Liver (tissue), 9 donors: Measurements from ENCODE around the gene ABCG2. TPM values are rescaled to one million over a fixed set of nuclear protein-coding genes. Genes with fewer than 3 reads are reported as not detected.

ENCODE experiments used
- DNase-seq: peaks from one replicate; pipeline ENCODE4 v3.0.0-alpha.2; 2017; ENCODE audit warnings: low spot score
- H3K27ac ChIP-seq, 2 donors: one replicate each; pipeline ENCODE4 v1.7.0; 2013; ENCODE audit warnings: inconsistent platforms in 2 of 2, low read length in 2 of 2, control low read depth in 1 of 2, low read depth in 1 of 2, mild to moderate bottlenecking in 1 of 2
- H3K27me3 ChIP-seq, 4 donors: one replicate each; pipeline versions ENCODE4 v1.6.1 to v1.7.0; 2013; ENCODE audit warnings: low read length in 3 of 4, inconsistent platforms in 1 of 4, mild to moderate bottlenecking in 1 of 4, moderate library complexity in 1 of 4; ENCODE audit not compliant: control insufficient read depth in 4 of 4, insufficient read depth in 4 of 4
- H3K36me3 ChIP-seq, 4 donors: one replicate each; pipeline versions ENCODE4 v1.6.1 to v1.7.0; 2013; ENCODE audit warnings: low read length in 3 of 4, mild to moderate bottlenecking in 3 of 4, low read depth in 1 of 4, moderate library complexity in 1 of 4; ENCODE audit not compliant: control insufficient read depth in 4 of 4, insufficient read depth in 3 of 4
- H3K4me1 ChIP-seq, 4 donors: one replicate each; pipeline versions ENCODE4 v1.6.1 to v1.7.0; 2013; ENCODE audit warnings: low read length in 3 of 4, mild to moderate bottlenecking in 3 of 4, moderate library complexity in 1 of 4; ENCODE audit not compliant: control insufficient read depth in 4 of 4, insufficient read depth in 4 of 4
- H3K4me3 ChIP-seq, 3 donors: one replicate each; pipeline versions ENCODE4 v1.6.1 to v1.7.0; 2013; ENCODE audit warnings: low read length in 3 of 3, control low read depth in 1 of 3, low read depth in 1 of 3, mild to moderate bottlenecking in 1 of 3
- H3K9ac ChIP-seq, 2 donors: one replicate each; pipeline ENCODE4 v1.7.0; 2013; ENCODE audit warnings: low read length in 2 of 2, mild to moderate bottlenecking in 2 of 2, moderate library complexity in 2 of 2, control low read depth in 1 of 2, low read depth in 1 of 2
- H3K9me3 ChIP-seq, 4 donors: one replicate each; pipeline versions ENCODE4 v1.6.1 to v1.7.0; 2013; ENCODE audit warnings: low read length in 3 of 4; ENCODE audit not compliant: control insufficient read depth in 4 of 4
- EGR1 ChIP-seq, 2 donors: IDR thresholded peaks; 2 replicates each; pipeline ENCODE4 v1.6.1; 2016 to 2018; ENCODE audit warnings: antibody characterized with exemption in 2 of 2, low read depth in 2 of 2
- FOXA1 ChIP-seq: IDR thresholded peaks from 2 replicates; pipeline ENCODE4 v1.6.1; 2016; ENCODE audit warnings: antibody characterized with exemption
- FOXA2 ChIP-seq: IDR thresholded peaks from 2 replicates; pipeline ENCODE4 v1.6.1; 2016; ENCODE audit warnings: antibody characterized with exemption
- GABPA ChIP-seq, 2 donors: IDR thresholded peaks in 1 of 2; conservative IDR thresholded peaks in 1 of 2; 2 replicates each; pipeline ENCODE4 v1.6.1; 2016; ENCODE audit warnings: antibody characterized with exemption in 2 of 2, mild to moderate bottlenecking in 1 of 2, moderate library complexity in 1 of 2
- HNF4A ChIP-seq, 2 donors: conservative IDR thresholded peaks; 2 replicates each; pipeline ENCODE4 v1.6.1; 2016; ENCODE audit warnings: antibody characterized with exemption in 2 of 2, mild to moderate bottlenecking in 2 of 2
- HNF4G ChIP-seq: IDR thresholded peaks from 2 replicates; pipeline ENCODE4 v1.6.1; 2016; ENCODE audit warnings: antibody characterized with exemption
- JUND ChIP-seq, 2 donors: IDR thresholded peaks; 2 replicates each; pipeline ENCODE4 v1.6.1; 2016; ENCODE audit warnings: antibody characterized with exemption in 2 of 2
- NR2F2 ChIP-seq: IDR thresholded peaks from 2 replicates; pipeline ENCODE4 v1.6.1; 2016; ENCODE audit warnings: antibody characterized with exemption
- RAD21 ChIP-seq, 2 donors: IDR thresholded peaks; 2 replicates each; pipeline ENCODE4 v1.6.1; 2016; ENCODE audit warnings: antibody characterized with exemption in 2 of 2, mild to moderate bottlenecking in 2 of 2
- REST ChIP-seq: IDR thresholded peaks from 2 replicates; pipeline ENCODE4 v1.6.1; 2016; ENCODE audit warnings: antibody characterized with exemption, mild to moderate bottlenecking
- RXRA ChIP-seq, 2 donors: IDR thresholded peaks; 2 replicates each; pipeline ENCODE4 v1.6.1; 2017 to 2018; ENCODE audit warnings: antibody characterized with exemption in 2 of 2, mild to moderate bottlenecking in 1 of 2
- SP1 ChIP-seq: IDR thresholded peaks from 2 replicates; pipeline ENCODE4 v1.6.1; 2018; ENCODE audit warnings: antibody characterized with exemption, mild to moderate bottlenecking
- TAF1 ChIP-seq: conservative IDR thresholded peaks from 2 replicates; pipeline ENCODE4 v1.6.1; 2016; ENCODE audit warnings: antibody characterized with exemption, mild to moderate bottlenecking
- YY1 ChIP-seq: IDR thresholded peaks from 2 replicates; pipeline ENCODE4 v1.6.1; 2016; ENCODE audit warnings: antibody characterized with exemption, mild to moderate bottlenecking
- ZBTB33 ChIP-seq: IDR thresholded peaks from 2 replicates; pipeline ENCODE4 v1.6.1; 2016; ENCODE audit warnings: antibody characterized with exemption
- WGBS: extraction: QIAGEN DNeasy Blood & Tissue Kit; methylation state at CpG from one replicate; pipeline ENCODE4 v1.1.7; 2013; 5-methylcytosine and 5-hydroxymethylcytosine counted together
- polyA plus RNA-seq, 2 donors: library from polyadenylated mRNA; stranded (reverse) in 1 of 2; unstranded in 1 of 2; fragments of 200-250 nt in 1 of 2; fragments of >200 nt in 1 of 2; fragmentation: Nextera tagmentation in 1 of 2; extraction: Ambion mirVana in 1 of 2; gene quantifications; one replicate each; pipeline versions ENCODE4 v1.2.1 to v1.2.3, GENCODE V29; 2013 to 2015
- total RNA-seq, 2 donors: library from RNA; depleted of rRNA; stranded (reverse); fragments of >200 nt; gene quantifications; one replicate each; pipeline ENCODE4 v1.2.3, GENCODE V29; 2014
- TF ChIP-seq, protein P1 (sequence below): fragments of 150-350 bp; IDR thresholded peaks from 2 replicates; pipeline ENCODE4 v1.5.1; 2017; ENCODE audit warnings: improper control_type of control experiment, low read depth, low read length; ENCODE audit not compliant: missing input control
- TF ChIP-seq, protein P2 (sequence below): IDR thresholded peaks from 2 replicates; pipeline ENCODE4 v1.6.1; 2016; ENCODE audit warnings: antibody characterized with exemption
- TF ChIP-seq, protein P3 (sequence below): IDR thresholded peaks from 2 replicates; pipeline ENCODE4 v1.6.1; 2016; ENCODE audit warnings: antibody characterized with exemption
- donor health status: healthy.
- donor health status: healthy.
- donor health status: healthy.
- donor health status: healthy.
- donor health status: healthy.

ABCG2 gene
- total and polyA plus RNA-seq, 4 donors: 1.9 to 23.6 (median 7.0) TPM

GRCh38 chr4:88115587-88115986 lies 42.9 kb downstream of the ABCG2 start:
- peaks cover 0 to 6% (median 6%) of the 10 kb centered on the region in 4 donors for H3K4me1 ChIP-seq

More at GRCh38 chr4:88115587-88115986, 42.9 kb downstream of the ABCG2 start:
- Histone ChIP-seq H3K4me3 (no peak overlapping the region), H3K9ac (no peak overlapping the region), H3K27ac (no peak overlapping the region), H3K27me3 (no peaks in the 10 kb centered on the region), H3K36me3 (peaks cover 0 to 5% (median 3%) of the 10 kb centered on the region in 4 donors), H3K9me3 (peaks cover 2 to 6% (median 6%) of the 10 kb centered on the region in 4 donors)
- DNase-seq: no peak
- WGBS: 93% methylated on average over 5 of the region's 5 CpGs
- no peak for TF ChIP-seq SP1
- TF ChIP-seq JUND (IDR thresholded peaks at IDR 0.05): no peak
- TF ChIP-seq RXRA (IDR thresholded peaks at IDR 0.05): no peak
- TF ChIP-seq NR2F2: no peak
- TF ChIP-seq EGR1 (IDR thresholded peaks at IDR 0.05; ENCODE audit: low read depth in 2 of 2): no peak
- TF ChIP-seq FOXA1: no peak
- TF ChIP-seq RAD21 (IDR thresholded peaks at IDR 0.05): no peak
- TF ChIP-seq TAF1: no peak
- TF ChIP-seq HNF4A (conservative IDR thresholded peaks at IDR 0.05): no peak
- TF ChIP-seq ZBTB33: no peak
- TF ChIP-seq, protein P1, sequence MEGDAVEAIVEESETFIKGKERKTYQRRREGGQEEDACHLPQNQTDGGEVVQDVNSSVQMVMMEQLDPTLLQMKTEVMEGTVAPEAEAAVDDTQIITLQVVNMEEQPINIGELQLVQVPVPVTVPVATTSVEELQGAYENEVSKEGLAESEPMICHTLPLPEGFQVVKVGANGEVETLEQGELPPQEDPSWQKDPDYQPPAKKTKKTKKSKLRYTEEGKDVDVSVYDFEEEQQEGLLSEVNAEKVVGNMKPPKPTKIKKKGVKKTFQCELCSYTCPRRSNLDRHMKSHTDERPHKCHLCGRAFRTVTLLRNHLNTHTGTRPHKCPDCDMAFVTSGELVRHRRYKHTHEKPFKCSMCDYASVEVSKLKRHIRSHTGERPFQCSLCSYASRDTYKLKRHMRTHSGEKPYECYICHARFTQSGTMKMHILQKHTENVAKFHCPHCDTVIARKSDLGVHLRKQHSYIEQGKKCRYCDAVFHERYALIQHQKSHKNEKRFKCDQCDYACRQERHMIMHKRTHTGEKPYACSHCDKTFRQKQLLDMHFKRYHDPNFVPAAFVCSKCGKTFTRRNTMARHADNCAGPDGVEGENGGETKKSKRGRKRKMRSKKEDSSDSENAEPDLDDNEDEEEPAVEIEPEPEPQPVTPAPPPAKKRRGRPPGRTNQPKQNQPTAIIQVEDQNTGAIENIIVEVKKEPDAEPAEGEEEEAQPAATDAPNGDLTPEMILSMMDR: no peak
- no peak for TF ChIP-seq GABPA (IDR thresholded peaks at IDR 0.05 in 1 of 2, conservative IDR thresholded peaks at IDR 0.05 in 1 of 2)
- TF ChIP-seq HNF4G: no peak
- TF ChIP-seq, protein P2, sequence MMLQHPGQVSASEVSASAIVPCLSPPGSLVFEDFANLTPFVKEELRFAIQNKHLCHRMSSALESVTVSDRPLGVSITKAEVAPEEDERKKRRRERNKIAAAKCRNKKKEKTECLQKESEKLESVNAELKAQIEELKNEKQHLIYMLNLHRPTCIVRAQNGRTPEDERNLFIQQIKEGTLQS: no peak
- TF ChIP-seq, protein P3, sequence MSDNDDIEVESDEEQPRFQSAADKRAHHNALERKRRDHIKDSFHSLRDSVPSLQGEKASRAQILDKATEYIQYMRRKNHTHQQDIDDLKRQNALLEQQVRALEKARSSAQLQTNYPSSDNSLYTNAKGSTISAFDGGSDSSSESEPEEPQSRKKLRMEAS: no peak
- no peak for TF ChIP-seq YY1
- no peak for TF ChIP-seq FOXA2
- TF ChIP-seq REST: no peak
